ENCODE data around the gene KDM6A. TPM values are rescaled to one million over a fixed set of nuclear protein-coding genes. Genes with fewer than 3 reads are reported as not detected.

KDM6A gene
- total and polyA plus RNA-seq, 2 donors (not counting 3 experiments of a cell fraction or from before 2014, with no cell fraction given): 9.0 to 20.6 TPM

GRCh38 chrX:45017946-45018345 is 145.0 kb downstream of the KDM6A start:
- Histone ChIP-seq H3K79me2 (ENCODE audit: control insufficient read depth, insufficient read depth, low read length) (peaks cover 3% of the 10 kb centered on the region), H3K36me3 (ENCODE audit: control insufficient read depth in 2 of 2, extremely low read depth in 1 of 2, insufficient read depth in 2 of 2, low read length in 2 of 2) (no peaks in the 10 kb centered on the region), H3K9me3 (replicated peaks; ENCODE audit: control insufficient read depth, insufficient read depth, low read length) (no peaks in the 10 kb centered on the region), H2AFZ (ENCODE audit: low read depth, low read length) (no peak overlapping the region), H3K4me2 (ENCODE audit: insufficient read depth, low read length) (no peak overlapping the region), H3K9me1 (replicated peaks; ENCODE audit: control insufficient read depth, extremely low read depth, insufficient read depth, low read length) (no peaks in the 10 kb centered on the region), H4K20me1 (replicated peaks; ENCODE audit: control insufficient read depth, extremely low read depth, insufficient read depth, low read length) (no peaks in the 10 kb centered on the region), H3K4me3 (replicated peaks in 1 of 3; ENCODE audit: insufficient read depth in 1 of 3, low read depth in 1 of 3, low read length in 3 of 3) (no peak overlapping the region), H3K9ac (replicated peaks; ENCODE audit: extremely low read depth, insufficient read depth, low read length) (no peak overlapping the region), H3K27me3 (ENCODE audit: control insufficient read depth in 2 of 2, insufficient read depth in 2 of 2, low read length in 2 of 2) (no peaks in the 10 kb centered on the region), H3K4me1 (ENCODE audit: control insufficient read depth, extremely low read depth, insufficient read depth, low read length) (no peaks in the 10 kb centered on the region), H3K27ac (ENCODE audit: insufficient read depth, low read depth, low read length) (no peak overlapping the region)
- no peak for FAIRE-seq
- dilution Hi-C loops (cut with MboI; ENCODE audit: extremely low pct_ligation_motif_present, low sequenced_read_pairs): no loop called here
- DNase-seq (ENCODE audit: low read depth, low spot score): no peak
- ChIA-PET POLR2A (no interaction called here), CTCF (no interaction called here)
- no peak for TF ChIP-seq FOS (IDR thresholded peaks at IDR 0.05; ENCODE audit: borderline replicate concordance, insufficient read depth, low read length)
- TF ChIP-seq EZH2 (IDR thresholded peaks at IDR 0.05; ENCODE audit: borderline replicate concordance, low read depth, low read length, severe bottlenecking): no peak
- no peak for TF ChIP-seq MYC (IDR thresholded peaks at IDR 0.05; ENCODE audit: low read depth, low read length)
- no peak for TF ChIP-seq POLR2A (IDR thresholded peaks at IDR 0.05; ENCODE audit: low read depth, low read length)
- no peak for TF ChIP-seq MAX (IDR thresholded peaks at IDR 0.05; ENCODE audit: insufficient read depth, insufficient read length)
- TF ChIP-seq POLR2AphosphoS5 (IDR thresholded peaks at IDR 0.05; ENCODE audit: insufficient read depth, low read depth, low read length): no peak
- no peak for TF ChIP-seq GATA2 (IDR thresholded peaks at IDR 0.05; ENCODE audit: insufficient read depth, insufficient read length, low read depth, low read length)
- TF ChIP-seq CTCF (IDR thresholded peaks at IDR 0.05; ENCODE audit: extremely low read depth in 1 of 2, insufficient read depth in 1 of 2, low read depth in 1 of 2, low read length in 2 of 2): no peak
- no peak for TF ChIP-seq JUN (IDR thresholded peaks at IDR 0.05; ENCODE audit: borderline replicate concordance, insufficient read depth, insufficient read length, low read depth)
- no TSS peak for BruUV-seq (replicated peaks)
- intact Hi-C loops (cut with micrococcal nuclease): no loop called here
